Dermis microvascular lymphatic vessel endothelial cell (primary cell): Measurements from ENCODE around the gene LRRC72. TPM values are rescaled to one million over a fixed set of nuclear protein-coding genes. Genes with fewer than 3 reads are reported as not detected.
"Not testable (repeated sequence)": the region's sequence is repeated elsewhere in the genome, so short reads cannot be mapped to it uniquely, and the experiment has no call there.

Experiments
- DNase-seq, 2 donors: peaks; one replicate each; pipeline versions ENCODE4 v3.0.0 to v3.0.0-alpha.2; 2010; ENCODE audit warnings: low read depth in 2 of 2
- total RNA-seq: library from RNA; depleted of rRNA; stranded (reverse); fragments of >200 nt; gene quantifications from 2 replicates; pipeline ENCODE4 v1.2.1, GENCODE V29; 2014

LRRC72 gene
- total RNA-seq, 1 donor from 2014 or later, result not detected

GRCh38 chr7:16579216-16579615 is 52.6 kb downstream of the LRRC72 start:
- no peak for DNase-seq

GRCh38 chr7:16581286-16581685 is 54.7 kb downstream of the LRRC72 start:
- no peak for DNase-seq

- DNase-seq, result no peak
These were observed 57.2 kb downstream of the LRRC72 start for GRCh38 chr7:16583834-16584233.

- no peak for DNase-seq
These were observed 58.9 kb downstream of the LRRC72 start for GRCh38 chr7:16585540-16585939.

- no peak for DNase-seq
These were observed 59.7 kb downstream of the LRRC72 start for GRCh38 chr7:16586081-16586874.

GRCh38 chr7:16587129-16587528 is 60.5 kb downstream of the LRRC72 start:
- no peak for DNase-seq

- DNase-seq, result no peak
These were observed 61.2 kb downstream of the LRRC72 start for GRCh38 chr7:16587790-16588189.

GRCh38 chr7:16589881-16590280 is 63.3 kb downstream of the LRRC72 start:
- no peak for DNase-seq

- DNase-seq, result peak in 1 of 2 donors; percentile 44
These were observed 63.8 kb downstream of the LRRC72 start for GRCh38 chr7:16590424-16590823.

- no peak for DNase-seq
These were observed 65.8 kb downstream of the LRRC72 start for GRCh38 chr7:16592395-16592794.

GRCh38 chr7:16594061-16594460 is 67.4 kb downstream of the LRRC72 start:
- DNase-seq, result no peak

- DNase-seq, result no peak
These were observed 68.1 kb downstream of the LRRC72 start for GRCh38 chr7:16594676-16595075.

GRCh38 chr7:16595596-16595995 is 69.0 kb downstream of the LRRC72 start:
- not testable (repeated sequence) for DNase-seq

- no peak for DNase-seq
These were observed 71.4 kb downstream of the LRRC72 start for GRCh38 chr7:16598015-16598414.

GRCh38 chr7:16599860-16600259 is 73.2 kb downstream of the LRRC72 start:
- no peak for DNase-seq

- DNase-seq, result no peak
These were observed 77.0 kb downstream of the LRRC72 start for GRCh38 chr7:16603633-16604032.

- DNase-seq, result peak in 1 of 2 donors; percentile 28
These were observed 77.4 kb downstream of the LRRC72 start for GRCh38 chr7:16604054-16604453.

- no peak for DNase-seq
These were observed 80.1 kb downstream of the LRRC72 start for GRCh38 chr7:16606704-16607103.

- DNase-seq, result no peak
These were observed 83.3 kb downstream of the LRRC72 start for GRCh38 chr7:16609842-16610450.

- DNase-seq, result no peak
These were observed 85.1 kb downstream of the LRRC72 start for GRCh38 chr7:16611711-16612110.

- DNase-seq, result no peak
These were observed 88.6 kb downstream of the LRRC72 start for GRCh38 chr7:16615228-16615627.

GRCh38 chr7:16616122-16616521 is 89.5 kb downstream of the LRRC72 start:
- no peak for DNase-seq

GRCh38 chr7:16616542-16616941 is 89.9 kb downstream of the LRRC72 start:
- no peak for DNase-seq
